ENCODE results near the gene FREM1. TPM values are rescaled to one million over a fixed set of nuclear protein-coding genes. Genes with fewer than 3 reads are reported as not detected.

FREM1 gene
- total RNA-seq, 1 donor from 2014 or later, result 2.7 TPM

DNA sequence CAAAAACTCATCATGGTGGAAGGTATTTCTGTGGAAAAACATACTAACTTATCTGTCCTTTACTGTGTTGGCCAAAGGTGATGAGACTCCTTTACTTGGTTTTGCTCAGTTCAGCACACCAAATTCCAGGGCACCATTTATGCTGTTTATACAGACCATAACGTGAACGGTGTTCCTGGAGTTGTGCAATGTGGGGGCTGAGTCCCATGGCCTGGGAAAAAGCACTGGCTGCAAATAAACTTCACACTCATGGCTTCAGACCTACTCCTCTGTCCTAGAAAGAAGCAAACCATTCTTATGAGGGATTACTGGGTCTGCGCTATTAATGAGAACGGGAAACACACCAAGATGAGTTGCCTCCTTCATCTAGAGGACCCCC lies 10.4 kb downstream of the FREM1 start:
- Histone ChIP-seq H3K27me3 (no peaks in the 10 kb centered on the region), H3K9me3 (no peaks in the 10 kb centered on the region), H3K27ac (no peak overlapping the region), H3K4me3 (peak overlapping the region; percentile 17 to 20), H3K36me3 (no peaks in the 10 kb centered on the region), H3K4me1 (no peaks in the 10 kb centered on the region)
- intact Hi-C loops (cut with DNase I), result no loop called here
- no peak for DNase-seq (ENCODE audit: extremely low spot score in 2 of 2)
- TF ChIP-seq, protein P1, sequence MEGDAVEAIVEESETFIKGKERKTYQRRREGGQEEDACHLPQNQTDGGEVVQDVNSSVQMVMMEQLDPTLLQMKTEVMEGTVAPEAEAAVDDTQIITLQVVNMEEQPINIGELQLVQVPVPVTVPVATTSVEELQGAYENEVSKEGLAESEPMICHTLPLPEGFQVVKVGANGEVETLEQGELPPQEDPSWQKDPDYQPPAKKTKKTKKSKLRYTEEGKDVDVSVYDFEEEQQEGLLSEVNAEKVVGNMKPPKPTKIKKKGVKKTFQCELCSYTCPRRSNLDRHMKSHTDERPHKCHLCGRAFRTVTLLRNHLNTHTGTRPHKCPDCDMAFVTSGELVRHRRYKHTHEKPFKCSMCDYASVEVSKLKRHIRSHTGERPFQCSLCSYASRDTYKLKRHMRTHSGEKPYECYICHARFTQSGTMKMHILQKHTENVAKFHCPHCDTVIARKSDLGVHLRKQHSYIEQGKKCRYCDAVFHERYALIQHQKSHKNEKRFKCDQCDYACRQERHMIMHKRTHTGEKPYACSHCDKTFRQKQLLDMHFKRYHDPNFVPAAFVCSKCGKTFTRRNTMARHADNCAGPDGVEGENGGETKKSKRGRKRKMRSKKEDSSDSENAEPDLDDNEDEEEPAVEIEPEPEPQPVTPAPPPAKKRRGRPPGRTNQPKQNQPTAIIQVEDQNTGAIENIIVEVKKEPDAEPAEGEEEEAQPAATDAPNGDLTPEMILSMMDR (IDR thresholded peaks at IDR 0.05), result no peak
- TF ChIP-seq POLR2AphosphoS5 (IDR thresholded peaks at IDR 0.05; ENCODE audit: insufficient read depth in 1 of 2, low read depth in 1 of 2) (no peak), POLR2A (IDR thresholded peaks at IDR 0.05) (no peak)

DNA sequence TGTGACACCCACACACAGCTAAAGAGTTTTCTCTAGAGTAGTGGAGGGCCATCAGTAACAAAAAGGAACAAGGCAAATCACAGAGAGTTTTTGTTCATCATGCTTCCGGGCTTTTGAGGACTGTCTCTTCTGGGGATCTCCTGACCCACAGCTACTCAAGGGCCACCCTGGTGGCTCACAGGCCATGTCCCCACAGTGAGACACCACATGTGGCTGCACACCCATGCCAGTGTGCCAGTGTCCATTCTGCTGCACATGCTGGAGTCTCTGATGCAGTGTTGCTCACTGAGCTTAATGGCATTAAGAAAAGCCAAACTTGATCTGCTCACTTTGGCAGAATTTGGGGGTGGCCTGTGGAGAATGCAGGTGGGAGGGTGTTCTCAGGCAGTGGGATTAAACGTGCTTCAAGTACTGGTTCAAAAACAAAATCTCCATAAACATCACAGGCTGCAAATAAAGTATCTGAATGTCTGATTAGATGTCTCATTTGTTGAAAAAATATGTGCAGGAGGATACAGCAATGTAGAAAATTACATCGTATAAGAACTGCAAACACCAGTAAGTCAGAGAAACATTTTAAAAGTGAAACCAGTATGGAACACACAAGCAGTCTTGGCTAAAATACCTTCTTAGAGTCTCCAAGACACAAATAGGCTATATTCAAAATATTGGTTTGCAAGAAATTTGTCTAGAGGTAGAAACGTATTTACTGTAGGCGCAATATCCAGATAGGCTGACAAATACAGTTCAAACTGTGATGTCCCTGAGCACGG lies 11.0 kb downstream of the FREM1 start:
- Histone ChIP-seq H3K27me3 (no peaks in the 10 kb centered on the region), H3K36me3 (no peaks in the 10 kb centered on the region), H3K4me1 (no peaks in the 10 kb centered on the region), H3K9me3 (no peaks in the 10 kb centered on the region), H3K27ac (peak overlapping the region; percentile 35), H3K4me3 (peak overlapping the region; percentile 17 to 20)
- intact Hi-C loops (cut with DNase I), result no loop called here
- TF ChIP-seq, protein P1 (IDR thresholded peaks at IDR 0.05), result no peak
- TF ChIP-seq POLR2AphosphoS5 (IDR thresholded peaks at IDR 0.05; ENCODE audit: insufficient read depth in 1 of 2, low read depth in 1 of 2), result no peak
- TF ChIP-seq POLR2A (IDR thresholded peaks at IDR 0.05), result no peak
- no peak for DNase-seq (ENCODE audit: extremely low spot score in 2 of 2)

DNA sequence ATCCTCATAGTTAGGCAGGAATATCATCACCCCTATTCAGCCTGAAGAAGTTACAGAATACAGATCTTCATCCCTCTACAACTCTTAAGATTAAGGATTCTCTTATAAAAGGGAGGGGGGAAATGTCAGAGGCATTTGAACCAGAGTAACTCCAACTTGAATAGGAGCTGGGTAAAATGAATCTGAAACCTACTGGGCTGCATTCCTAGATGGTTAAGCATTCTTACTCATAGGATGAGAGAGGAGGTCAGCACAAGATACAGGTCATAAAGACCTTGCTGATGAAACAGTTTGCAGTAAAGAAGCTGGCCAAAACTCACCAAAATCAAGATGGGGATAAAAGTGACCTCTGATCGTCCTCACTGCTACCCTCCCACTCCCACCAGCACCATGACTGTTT lies 14.4 kb downstream of the FREM1 start:
- no peak for DNase-seq (ENCODE audit: extremely low spot score in 2 of 2)
- intact Hi-C loops (cut with DNase I), result no loop called here
- no peak overlapping the region for H3K27ac ChIP-seq
- H3K9me3 ChIP-seq, result no peaks in the 10 kb centered on the region
- no peaks in the 10 kb centered on the region for H3K27me3 ChIP-seq
- no peaks in the 10 kb centered on the region for H3K36me3 ChIP-seq
- no peak overlapping the region for H3K4me3 ChIP-seq
- TF ChIP-seq POLR2AphosphoS5 (IDR thresholded peaks at IDR 0.05; ENCODE audit: insufficient read depth in 1 of 2, low read depth in 1 of 2) (no peak), POLR2A (IDR thresholded peaks at IDR 0.05) (no peak)
- TF ChIP-seq, protein P1 (IDR thresholded peaks at IDR 0.05), result no peak
- no peaks in the 10 kb centered on the region for H3K4me1 ChIP-seq

DNA sequence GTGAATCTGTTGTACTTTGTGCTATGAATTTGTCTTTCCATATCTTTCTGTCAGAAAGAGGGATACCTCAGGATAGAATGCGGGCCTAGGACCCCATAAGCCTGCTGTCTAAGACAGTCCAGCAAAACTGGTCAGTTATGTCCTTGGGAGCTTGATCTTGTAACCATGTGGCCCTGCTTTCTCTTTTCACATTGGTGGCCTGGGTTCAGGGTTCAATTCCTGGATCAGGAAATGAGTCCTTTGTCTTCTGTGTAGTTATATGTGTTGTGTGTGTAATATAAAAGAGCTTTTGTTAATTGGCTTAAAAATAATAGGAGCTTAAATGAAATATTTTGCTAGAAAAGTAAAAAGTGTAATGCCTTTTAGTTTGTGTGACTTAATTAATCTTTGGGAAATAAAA lies 16.9 kb downstream of the FREM1 start:
- Histone ChIP-seq H3K4me3 (no peak overlapping the region), H3K36me3 (no peaks in the 10 kb centered on the region), H3K4me1 (no peaks in the 10 kb centered on the region), H3K9me3 (no peaks in the 10 kb centered on the region), H3K27ac (no peak overlapping the region), H3K27me3 (no peaks in the 10 kb centered on the region)
- intact Hi-C loops (cut with DNase I), result no loop called here
- no peak for DNase-seq (ENCODE audit: extremely low spot score in 2 of 2)
- TF ChIP-seq POLR2AphosphoS5 (IDR thresholded peaks at IDR 0.05; ENCODE audit: insufficient read depth in 1 of 2, low read depth in 1 of 2), result no peak
- TF ChIP-seq, protein P1 (IDR thresholded peaks at IDR 0.05), result no peak
- TF ChIP-seq POLR2A (IDR thresholded peaks at IDR 0.05), result no peak

- no peak for DNase-seq (ENCODE audit: extremely low spot score in 2 of 2)
- Histone ChIP-seq H3K27me3 (no peaks in the 10 kb centered on the region), H3K9me3 (no peaks in the 10 kb centered on the region), H3K4me1 (no peaks in the 10 kb centered on the region), H3K27ac (no peak overlapping the region), H3K4me3 (no peak overlapping the region), H3K36me3 (no peaks in the 10 kb centered on the region)
- no peak for TF ChIP-seq POLR2A (IDR thresholded peaks at IDR 0.05)
- TF ChIP-seq, protein P1 (IDR thresholded peaks at IDR 0.05), result no peak
- no peak for TF ChIP-seq POLR2AphosphoS5 (IDR thresholded peaks at IDR 0.05; ENCODE audit: insufficient read depth in 1 of 2, low read depth in 1 of 2)
- intact Hi-C loops (cut with DNase I), result no loop called here
Measured at GRCh38 chr9:14891332-14891731, 18.9 kb downstream of the FREM1 start.
